Measurements from ENCODE around the gene FXYD2. TPM values are rescaled to one million over a fixed set of nuclear protein-coding genes. Genes with fewer than 3 reads are reported as not detected.

FXYD2 gene
- total and polyA plus RNA-seq, 2 donors (not counting 3 experiments of a cell fraction or from before 2014, with no cell fraction given): 0.99 to 1.8 TPM

GRCh38 chr11:117816846-117817367 lies 7.6 kb downstream of the FXYD2 start:
- no TSS peak for BruUV-seq (replicated peaks)
- peak overlapping the region; percentile 92 for H2AFZ ChIP-seq (ENCODE audit: low read depth, low read length)
- dilution Hi-C loops (cut with MboI; ENCODE audit: extremely low pct_ligation_motif_present, low sequenced_read_pairs): no loop called here

More at GRCh38 chr11:117816846-117817367, 7.6 kb downstream of the FXYD2 start:
- Histone ChIP-seq H3K9me3 (replicated peaks; ENCODE audit: control insufficient read depth, insufficient read depth, low read length) (no peaks in the 10 kb centered on the region), H3K4me2 (ENCODE audit: insufficient read depth, low read length) (no peak overlapping the region), H3K27ac (ENCODE audit: insufficient read depth, low read depth, low read length) (no peak overlapping the region), H3K4me1 (ENCODE audit: control insufficient read depth, extremely low read depth, insufficient read depth, low read length) (peaks cover 15% of the 10 kb centered on the region), H3K36me3 (ENCODE audit: control insufficient read depth in 2 of 2, extremely low read depth in 1 of 2, insufficient read depth in 2 of 2, low read length in 2 of 2) (no peaks in the 10 kb centered on the region), H4K20me1 (replicated peaks; ENCODE audit: control insufficient read depth, extremely low read depth, insufficient read depth, low read length) (no peaks in the 10 kb centered on the region), H3K79me2 (ENCODE audit: control insufficient read depth, insufficient read depth, low read length) (no peaks in the 10 kb centered on the region), H3K9me1 (replicated peaks; ENCODE audit: control insufficient read depth, extremely low read depth, insufficient read depth, low read length) (no peaks in the 10 kb centered on the region), H3K27me3 (ENCODE audit: control insufficient read depth in 2 of 2, insufficient read depth in 2 of 2, low read length in 2 of 2) (peaks cover 0 to 1% of the 10 kb centered on the region in 2 experiments), H3K4me3 (replicated peaks in 1 of 3; ENCODE audit: insufficient read depth in 1 of 3, low read depth in 1 of 3, low read length in 3 of 3) (no peak overlapping the region), H3K9ac (replicated peaks; ENCODE audit: extremely low read depth, insufficient read depth, low read length) (no peak overlapping the region)
- CTCF ChIA-PET: interaction anchor here (0.8 to 12.2 kb wide), 20 partner anchors 8 to 585 kb away, joined by 3 to 520 read pairs (median 5); partner anchors contain the start of gene PCSK7
- intact Hi-C loops (cut with micrococcal nuclease): loop anchor here (1.0 to 10.0 kb wide), 4 partner anchors 10 to 582 kb away; partner anchors contain the start of genes PCSK7 and RNF214
- TF ChIP-seq MAX (IDR thresholded peaks at IDR 0.05; ENCODE audit: insufficient read depth, insufficient read length) (no peak), EZH2 (IDR thresholded peaks at IDR 0.05; ENCODE audit: borderline replicate concordance, low read depth, low read length, severe bottlenecking) (no peak), MYC (IDR thresholded peaks at IDR 0.05; ENCODE audit: low read depth, low read length) (no peak), GATA2 (IDR thresholded peaks at IDR 0.05; ENCODE audit: insufficient read depth, insufficient read length, low read depth, low read length) (no peak), FOS (IDR thresholded peaks at IDR 0.05; ENCODE audit: borderline replicate concordance, insufficient read depth, low read length) (no peak), CTCF (IDR thresholded peaks at IDR 0.05; ENCODE audit: extremely low read depth in 1 of 2, insufficient read depth in 1 of 2, low read depth in 1 of 2, low read length in 2 of 2) (no peak), POLR2A (IDR thresholded peaks at IDR 0.05; ENCODE audit: low read depth, low read length) (no peak), JUN (IDR thresholded peaks at IDR 0.05; ENCODE audit: borderline replicate concordance, insufficient read depth, insufficient read length, low read depth) (no peak), POLR2AphosphoS5 (IDR thresholded peaks at IDR 0.05; ENCODE audit: insufficient read depth, low read depth, low read length) (no peak)
- POLR2A ChIA-PET: no interaction called here
- DNase-seq (ENCODE audit: low read depth, low spot score) (no peak), FAIRE-seq (no peak)

Data from endothelial cell of umbilical vein (primary cell).